HL-60/S4 treated with retinoic acid at 250 ng/mL for 4 days and 3 days (cell line): Measurements from ENCODE around the gene ADORA2B.

Source experiments
- in situ Hi-C: fragments of 300-500 bp; cut with MboI; formaldehyde crosslinking; loops from 2 replicates; pipeline ENCODE4 v1.7.0; 2022; ENCODE audit warnings: low sequenced_read_pairs

Gene ADORA2B

DNA sequence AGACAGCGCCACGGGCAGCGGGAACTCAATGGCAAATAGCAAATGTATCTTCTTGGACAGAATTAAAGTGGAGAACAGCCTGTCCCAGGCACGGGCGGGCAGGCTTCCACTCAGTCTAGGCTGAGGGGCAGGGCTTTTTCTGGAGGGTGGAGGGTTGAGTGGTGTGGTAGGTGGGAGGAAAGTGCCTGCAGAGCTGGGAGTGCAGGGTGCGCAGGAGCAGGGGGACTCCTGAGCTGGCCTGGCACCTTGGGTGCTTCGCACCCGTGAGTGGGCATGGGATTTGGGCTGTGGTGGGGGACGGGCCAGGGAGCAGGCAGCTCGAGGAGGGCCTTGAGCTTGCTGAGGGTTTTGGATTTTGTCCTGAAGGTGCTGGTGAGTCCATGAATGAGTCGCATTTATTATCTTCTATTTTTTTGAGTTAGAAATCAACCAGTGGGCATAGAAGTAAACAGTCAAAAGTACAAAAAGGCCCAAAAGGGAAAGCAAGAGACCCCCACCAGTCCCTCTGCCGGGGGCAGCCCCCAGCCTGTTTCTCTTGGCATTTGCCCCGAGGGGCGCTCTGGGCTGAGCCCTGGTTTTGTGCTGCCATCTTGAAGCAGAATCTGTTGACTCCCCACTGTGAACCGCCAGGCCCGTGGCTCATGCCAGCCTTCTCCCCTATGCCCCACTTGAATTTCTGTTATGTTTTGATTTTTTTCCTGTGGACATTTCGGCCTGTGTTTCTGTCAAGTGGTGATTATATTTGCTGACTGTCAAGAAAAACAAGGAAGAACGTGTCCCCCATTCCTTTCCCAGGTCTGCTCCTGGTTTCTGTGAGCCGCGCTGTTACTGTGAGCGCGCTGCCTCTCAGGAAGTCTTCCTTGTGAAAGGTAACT is 8.2 kb downstream of the ADORA2B start:
- in situ Hi-C loops = no loop called here

DNA sequence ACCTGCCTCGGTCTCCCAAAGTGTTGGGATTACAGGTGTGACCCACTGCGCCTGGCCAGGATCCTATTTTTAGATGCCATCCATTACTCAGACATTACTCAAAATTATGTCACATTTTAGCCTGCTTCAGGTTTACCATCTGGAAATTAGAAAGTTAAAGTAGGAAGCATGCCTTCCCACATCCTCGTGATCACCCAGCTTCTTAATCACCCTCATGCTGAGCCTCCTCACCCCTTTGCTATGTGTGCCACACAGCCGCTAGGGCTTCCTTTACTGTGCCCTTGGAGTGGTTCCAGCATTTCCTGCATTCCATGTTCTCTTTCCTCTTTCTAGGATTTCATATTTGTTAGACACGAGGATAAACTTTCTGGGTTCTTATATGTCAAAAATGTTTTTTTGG is 9.3 kb downstream of the ADORA2B start:
- in situ Hi-C loops = no loop called here

DNA sequence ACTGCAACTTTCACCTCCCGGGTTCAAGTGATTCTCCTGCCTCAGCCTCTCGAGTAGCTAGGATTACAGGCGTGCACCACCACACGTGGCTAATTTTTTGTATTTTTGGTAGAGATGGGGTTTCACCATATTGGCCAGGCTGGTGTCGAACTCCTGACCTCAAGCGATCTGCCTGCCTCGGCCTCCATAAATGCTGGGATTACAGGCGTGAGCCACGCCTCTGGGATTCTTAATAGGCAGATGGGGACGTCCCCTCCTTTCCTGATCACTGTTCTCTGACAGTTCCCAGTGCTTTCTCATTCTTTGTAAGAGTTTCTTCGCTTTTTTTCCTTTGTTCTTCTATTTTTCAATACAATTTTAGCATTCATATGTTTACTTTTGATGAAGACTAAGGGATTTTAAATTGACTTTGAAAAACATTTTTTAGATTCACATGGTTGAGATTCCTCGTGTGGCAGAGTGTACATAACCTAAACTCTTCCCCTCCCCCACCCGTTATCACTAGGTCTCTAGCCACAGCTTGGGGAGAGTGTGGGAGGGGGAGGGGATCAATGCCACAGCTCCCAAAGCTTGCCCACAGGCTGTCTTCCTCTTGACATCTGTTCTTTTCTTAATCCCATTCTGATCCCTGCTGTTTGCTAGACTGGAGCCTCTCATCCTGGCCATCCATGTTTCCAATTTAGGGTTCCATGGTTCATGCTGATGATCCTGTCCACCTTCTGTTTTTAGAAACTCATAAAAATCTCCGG is 11.0 kb downstream of the ADORA2B start:
- in situ Hi-C loops = no loop called here

DNA sequence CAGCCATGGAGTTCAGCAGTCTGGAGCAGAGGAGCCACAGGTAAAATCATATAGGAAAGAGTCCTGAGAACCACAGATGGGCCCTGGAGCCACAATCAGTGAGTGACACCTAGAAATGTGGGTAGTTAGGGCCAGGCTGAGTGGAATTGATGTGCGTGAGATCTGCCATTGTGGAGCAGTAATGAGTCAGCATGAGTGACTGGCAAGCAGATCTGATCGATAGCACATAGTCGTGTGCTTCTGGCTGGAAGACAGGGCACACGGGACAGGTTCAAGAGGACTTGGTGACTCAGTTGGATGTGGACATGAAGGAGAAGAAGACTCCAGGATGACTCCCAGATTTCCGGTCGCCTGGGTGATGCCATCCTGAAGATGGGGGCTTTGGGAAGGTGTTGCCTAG is 12.3 kb downstream of the ADORA2B start:
- in situ Hi-C loops = no loop called here

DNA sequence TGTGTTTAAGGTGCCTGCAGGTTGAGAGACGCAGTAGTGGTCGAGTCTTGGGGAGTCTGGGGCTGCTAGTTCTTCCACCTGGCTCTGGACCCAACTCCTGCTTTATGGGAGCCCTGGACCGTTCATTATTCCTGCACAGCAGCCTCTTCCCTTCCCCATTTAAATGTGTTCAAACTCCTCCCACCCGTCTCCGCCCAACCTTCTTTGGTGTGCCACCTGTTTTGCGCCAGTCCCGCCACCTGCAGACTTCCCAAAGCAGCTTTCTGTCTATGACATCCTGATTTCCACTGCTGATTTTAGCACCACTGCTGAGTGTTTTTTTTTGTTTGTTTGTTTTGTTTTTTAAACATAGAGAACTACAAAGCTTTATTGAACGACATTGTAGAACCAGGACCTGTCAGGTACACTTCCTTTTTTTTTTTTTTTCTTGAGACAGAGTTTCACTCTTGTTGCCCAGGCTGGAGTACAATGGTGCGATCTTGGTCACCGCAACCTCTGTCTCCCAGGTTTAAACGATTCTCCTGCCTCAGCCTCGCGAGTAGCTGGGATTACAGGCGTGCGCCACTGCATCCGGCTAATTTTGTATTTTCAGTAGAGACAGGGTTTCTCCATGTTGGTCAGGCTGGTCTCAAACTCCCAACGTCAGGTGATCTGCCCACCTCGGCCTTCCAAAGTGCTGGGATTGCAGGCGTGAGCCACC is 12.8 kb downstream of the ADORA2B start:
- in situ Hi-C loops = no loop called here

DNA sequence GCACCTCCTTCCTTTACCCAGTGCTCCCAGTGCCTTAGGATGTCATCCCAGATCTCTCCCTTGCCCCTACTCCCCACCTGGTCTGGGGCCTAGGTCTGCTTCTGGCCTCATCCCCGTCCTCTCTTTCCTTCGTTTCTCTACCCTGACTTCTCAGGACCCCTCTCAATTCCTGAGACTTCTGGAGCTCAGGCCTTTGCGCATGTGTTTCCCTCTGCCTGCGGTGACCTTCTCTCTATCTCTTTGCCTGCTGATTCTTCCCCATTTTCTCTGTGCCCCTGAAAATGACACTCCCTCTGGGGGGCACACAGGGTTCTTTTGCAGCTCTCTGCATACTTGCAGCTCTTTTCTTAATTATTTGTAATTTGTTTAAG is 13.5 kb downstream of the ADORA2B start:
- in situ Hi-C loops = no loop called here

DNA sequence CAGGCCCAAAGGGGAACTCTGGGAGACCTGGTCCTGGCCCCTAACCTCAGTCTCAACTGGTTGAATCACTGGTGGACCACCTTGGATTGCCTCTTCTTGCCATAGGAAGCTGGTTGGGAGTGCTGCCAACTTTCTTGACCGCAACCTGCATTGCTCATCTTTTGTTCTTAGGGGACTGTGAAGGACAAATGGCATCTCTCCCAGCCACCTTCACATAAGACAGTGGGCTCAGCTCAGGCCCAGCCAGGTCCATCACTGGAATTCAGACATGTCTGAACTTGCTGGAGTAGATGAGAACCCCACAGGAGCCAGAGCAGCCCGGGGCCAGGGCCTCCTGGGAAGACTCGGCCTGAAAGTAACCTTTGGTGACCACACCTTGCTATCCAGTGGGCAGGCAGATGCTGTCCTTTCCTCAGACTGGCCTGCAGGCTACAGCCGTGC is 18.8 kb downstream of the ADORA2B start:
- in situ Hi-C loops = no loop called here

DNA sequence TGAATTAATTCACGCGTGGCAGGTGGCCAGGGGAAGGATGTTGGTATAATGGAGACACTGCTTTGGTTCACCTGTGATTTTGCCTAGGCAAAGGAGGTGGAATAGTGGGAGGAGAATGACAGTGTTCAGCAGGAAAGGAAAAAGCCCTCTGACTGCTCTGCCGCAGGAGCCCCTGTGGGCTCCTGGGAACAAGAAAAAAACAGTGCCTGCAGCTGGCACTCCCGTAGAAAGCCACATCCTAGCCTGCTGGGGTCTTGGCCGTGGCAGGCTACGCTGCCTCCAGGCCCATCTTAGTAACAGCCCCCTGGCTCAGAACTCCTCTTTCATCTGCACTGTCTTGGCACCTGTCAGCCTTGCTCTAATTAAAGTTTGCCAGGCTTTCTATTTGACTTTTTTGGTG is 20.6 kb downstream of the ADORA2B start:
- in situ Hi-C loops = no loop called here

DNA sequence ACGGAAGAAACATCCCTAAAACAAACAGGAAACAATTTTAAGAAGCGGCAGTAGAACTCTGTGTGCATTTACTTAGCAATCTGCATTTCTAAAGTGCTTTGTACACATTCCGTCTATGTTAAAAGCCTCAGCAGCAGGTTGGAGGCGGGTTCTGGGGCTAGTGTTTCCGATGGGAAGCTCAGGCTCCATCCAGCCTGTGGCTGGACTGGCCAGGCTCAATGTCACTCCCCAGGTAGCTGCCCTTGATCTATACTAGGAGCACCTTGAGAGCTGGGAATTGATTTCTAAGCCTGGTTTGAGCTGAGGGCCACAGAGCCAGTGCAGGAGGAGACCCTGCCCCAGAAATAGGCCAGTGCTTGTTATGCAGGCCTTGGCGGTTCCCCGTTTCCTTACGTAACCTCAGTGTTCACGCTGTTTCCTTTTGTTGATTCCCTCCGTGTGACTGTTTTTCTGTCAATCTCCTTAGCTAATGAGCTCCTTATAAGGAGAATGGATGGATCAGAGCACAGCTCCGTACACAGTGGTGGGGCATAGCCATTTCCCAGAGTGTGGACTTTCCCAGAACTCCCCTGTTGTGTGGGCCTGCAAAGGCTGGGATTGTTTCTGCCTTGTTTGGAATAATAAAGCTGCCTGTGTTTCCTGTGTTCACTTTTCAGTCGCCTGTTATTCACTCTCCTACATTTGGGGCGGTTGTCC is 21.4 kb downstream of the ADORA2B start:
- in situ Hi-C loops = no loop called here

DNA sequence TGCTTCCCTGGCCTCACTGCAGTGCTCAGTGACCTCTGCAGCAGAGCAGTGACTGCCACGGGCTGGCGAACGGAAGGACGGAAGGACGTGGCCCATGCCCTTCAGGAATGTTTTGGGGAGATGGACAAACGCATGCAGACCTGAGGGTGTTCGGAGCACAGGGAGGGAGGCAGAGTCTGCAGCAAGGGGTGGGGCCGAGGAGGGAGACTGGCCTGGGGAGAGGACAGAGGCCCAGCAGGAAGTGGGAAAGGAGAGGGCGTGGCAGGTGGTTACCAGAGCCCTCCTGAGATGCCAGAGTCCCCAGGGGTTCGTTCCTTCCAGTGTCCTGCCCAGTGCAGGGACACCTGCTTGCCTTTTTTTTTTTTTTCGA is 21.9 kb downstream of the ADORA2B start:
- in situ Hi-C loops = no loop called here

DNA sequence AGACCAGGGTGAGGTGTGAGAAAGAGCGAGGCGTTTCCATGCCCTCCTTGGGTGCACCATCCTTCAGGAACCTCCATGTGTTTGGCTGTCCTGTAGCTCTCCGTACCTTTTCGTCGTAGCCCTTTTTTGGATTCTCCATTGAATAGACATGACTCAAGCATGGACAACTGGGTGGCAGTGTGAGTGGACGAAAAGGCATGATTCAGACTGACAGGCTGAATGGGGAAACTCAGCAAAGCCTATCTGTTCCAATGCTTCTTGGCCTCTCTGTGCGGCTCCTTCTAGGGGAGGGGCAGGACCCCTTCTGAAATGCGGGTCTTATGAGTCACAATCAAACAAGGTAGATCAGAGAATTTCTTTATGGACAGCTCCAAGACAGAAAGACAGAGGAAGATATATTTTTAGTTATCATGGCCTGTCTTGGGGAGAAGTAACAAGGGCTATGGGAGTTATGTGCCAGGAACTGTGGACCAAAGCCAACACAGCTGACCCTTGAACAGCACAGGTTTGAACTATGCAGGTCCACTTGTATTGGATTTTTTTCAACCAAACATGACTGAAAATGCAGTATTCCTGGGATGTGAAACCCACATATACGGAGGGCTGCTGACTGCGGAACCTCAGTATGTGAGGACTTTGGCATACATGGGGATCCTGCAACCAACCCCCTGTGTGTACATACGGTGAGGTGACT is 22.9 kb downstream of the ADORA2B start:
- in situ Hi-C loops = no loop called here

DNA sequence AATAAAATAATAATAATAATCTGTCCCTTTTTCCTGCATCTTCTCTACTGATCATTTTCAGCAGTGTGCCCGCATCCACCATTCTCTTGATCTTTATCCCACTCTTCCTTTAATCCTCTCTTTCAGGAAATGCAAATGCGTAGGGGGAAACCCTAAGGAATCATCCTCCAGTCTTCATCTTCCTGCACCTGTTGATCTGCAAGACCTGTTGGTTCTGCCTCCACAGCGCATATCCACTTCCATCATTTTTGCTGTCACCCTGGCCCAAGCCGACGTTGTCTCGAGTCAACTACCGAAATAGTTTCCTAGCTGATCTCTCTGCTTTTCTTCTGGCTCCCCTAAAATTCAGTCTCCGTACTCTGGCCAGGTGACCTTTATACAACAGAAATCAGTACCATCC is 24.5 kb downstream of the ADORA2B start:
- in situ Hi-C loops = no loop called here

DNA sequence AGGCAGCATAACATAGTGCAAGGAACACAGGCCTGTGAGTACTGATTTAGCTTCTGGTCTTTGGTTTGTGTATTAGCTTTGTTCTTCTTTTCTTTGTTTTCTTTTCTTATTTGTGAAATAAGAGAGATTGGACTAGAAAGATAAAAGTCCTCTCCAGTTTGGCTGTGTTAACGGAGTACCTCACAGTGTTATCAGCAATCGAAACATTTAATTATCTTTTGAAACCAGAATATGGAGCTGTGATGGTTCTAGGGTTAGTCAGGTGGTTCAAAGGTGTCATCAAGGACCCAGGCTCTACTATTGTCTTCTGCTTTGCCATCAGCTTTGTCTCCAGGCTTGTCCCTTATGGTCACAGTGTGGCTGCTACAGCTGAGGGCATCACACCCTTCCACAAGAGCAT is 25.6 kb downstream of the ADORA2B start:
- in situ Hi-C loops = no loop called here

DNA sequence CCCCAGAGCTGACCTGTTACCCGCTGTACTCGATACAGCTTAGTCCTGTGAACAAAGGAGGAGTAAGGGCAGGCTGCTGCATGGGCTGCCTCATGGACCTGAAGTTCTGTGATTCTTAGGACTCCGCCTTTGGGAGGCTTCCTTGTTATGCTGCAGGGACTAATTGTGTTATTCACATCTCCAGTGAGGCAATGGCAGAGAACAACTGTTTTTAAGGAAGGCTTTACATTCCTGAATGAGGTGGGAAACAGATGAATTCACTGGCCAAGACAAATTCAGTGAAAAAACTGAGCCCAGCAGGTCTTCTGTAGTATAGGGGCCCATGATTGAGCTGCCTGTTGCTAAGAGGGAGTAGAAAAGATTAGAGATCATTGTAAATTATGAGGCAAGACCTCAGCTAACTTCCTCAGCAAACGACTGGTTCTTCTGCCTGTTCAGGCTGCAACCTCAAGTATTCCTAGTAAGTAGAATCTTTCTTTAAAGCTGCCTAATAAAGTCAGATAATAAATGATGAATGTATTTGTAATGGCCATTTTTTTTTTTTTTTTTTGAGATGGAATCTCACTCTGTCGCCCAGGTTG is 26.3 kb downstream of the ADORA2B start:
- in situ Hi-C loops = no loop called here

DNA sequence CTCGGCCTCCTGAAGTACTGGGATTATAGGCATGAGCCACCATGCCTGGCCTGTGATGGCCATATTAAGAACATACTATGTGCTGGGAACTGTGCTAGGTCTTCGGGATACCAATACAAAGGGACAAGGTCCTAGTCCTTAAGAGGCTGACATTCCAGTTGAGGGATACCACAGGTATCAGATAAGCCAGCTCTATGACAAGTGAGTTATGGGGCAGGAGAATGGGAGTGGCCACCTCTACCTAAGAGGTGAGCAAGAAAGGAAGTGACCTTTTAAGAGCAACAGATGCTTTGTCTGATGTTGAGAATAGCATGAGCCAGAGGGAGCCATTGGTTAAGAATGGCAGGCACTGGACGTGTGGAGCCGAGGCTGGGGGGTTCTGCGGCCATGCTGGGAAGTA is 27.0 kb downstream of the ADORA2B start:
- in situ Hi-C loops = no loop called here

DNA sequence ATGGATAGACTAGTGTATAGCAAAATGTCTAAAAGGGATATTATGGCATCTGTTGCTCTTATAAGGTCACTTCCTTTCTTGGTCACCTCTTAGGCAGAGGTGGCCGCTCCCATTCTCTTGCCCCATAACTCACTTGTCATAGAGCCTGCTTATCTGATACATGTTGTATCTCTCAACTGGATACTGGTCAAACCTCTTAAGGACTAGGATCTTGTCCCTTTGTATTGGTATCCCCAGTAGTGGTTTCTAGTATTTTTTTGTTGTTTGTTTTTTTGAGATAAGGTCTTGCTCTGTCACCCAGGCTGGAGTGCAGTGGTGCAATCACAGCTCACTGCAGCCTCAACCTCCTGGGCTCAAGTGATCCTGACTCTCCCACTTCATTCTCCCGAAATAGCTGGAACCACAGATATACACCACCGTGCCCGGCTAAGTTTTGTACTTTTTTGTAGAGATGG is 27.6 kb downstream of the ADORA2B start:
- in situ Hi-C loops = no loop called here

DNA sequence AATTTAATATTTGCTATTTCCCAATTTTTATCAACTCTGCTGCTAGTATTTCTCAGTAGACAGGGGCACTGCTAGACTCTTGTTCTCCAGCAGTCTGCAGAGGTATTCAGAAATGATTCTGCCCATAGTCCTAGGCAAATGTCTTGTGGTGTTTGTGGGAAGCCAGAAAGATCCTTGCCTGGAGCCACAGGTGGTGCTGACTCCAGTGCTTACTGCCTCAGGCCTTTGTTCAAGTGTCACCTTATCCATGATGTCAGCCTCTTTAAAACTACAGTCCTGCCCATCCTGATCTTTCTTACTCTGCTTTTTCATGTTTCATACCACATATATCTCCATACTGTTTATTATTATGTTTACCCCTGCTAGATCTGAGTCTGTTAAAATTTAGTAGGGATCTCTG is 28.1 kb downstream of the ADORA2B start:
- in situ Hi-C loops = no loop called here

DNA sequence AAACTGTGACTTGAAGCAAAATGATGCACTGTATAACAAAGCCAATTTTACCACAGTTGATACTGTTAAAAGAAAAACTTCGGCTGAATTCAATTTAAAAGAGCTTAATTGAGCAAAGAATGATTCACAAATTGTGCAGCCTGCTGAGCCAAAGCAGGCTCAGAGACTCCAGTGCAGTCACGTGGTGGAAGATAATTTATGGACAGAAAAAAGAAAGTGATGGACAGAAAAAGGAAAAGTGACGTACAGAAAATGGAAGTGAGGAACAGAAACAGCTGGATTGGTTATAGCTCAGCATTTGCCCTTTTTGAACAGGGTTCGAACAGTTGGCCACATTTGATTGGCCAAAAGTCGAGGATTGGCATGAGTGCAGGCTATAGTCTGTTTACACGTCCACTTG is 28.9 kb downstream of the ADORA2B start:
- in situ Hi-C loops = no loop called here

DNA sequence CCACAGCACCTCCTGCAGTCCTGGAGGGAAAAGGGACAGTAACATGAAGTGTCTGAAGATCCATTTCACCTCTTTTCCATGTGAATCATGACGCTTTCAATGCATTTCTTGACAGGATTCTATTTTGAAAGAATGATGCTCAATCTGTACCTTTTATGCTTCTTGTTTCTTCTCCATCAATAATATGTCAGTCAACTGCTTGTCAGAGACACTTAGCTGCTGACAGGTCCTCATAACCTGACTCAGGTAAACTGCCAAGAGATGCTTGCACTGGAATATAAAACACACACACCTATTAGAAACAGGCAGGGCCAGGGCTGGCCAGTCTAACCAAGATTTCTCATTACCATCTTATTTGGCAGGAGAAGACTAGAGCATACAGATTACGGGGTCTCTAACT is 33.0 kb downstream of the ADORA2B start:
- in situ Hi-C loops = loop anchor here (25.0 kb wide), 1 partner anchor 141 kb away; no protein-coding TSS in a partner anchor

DNA sequence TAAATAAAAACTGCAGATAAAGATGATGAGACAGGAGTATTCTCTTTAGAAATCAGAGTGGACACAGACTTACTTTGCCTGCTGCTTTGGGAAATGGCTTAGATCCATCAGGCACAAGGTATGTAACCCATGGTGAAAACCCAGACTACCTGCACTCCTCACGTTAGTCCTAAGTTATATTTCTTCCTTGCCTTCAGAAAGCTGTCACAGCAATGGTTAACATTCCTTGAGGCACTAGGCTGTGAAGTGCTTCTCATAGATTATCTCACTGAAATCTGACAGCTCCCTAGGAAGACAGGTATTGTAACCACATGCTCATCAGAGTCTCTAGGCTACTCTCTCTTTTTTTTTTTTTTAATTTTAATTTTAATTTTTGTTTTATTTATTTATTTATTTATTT is 33.7 kb downstream of the ADORA2B start:
- in situ Hi-C loops = loop anchor here (25.0 kb wide), 1 partner anchor 141 kb away; no protein-coding TSS in a partner anchor
